ENCODE measurements around the gene CRY1. TPM values are rescaled to one million over a fixed set of nuclear protein-coding genes. Genes with fewer than 3 reads are reported as not detected.
A peak's percentile ranks its signal among the peaks of the same experiment; 100 is the strongest.

CRY1 gene
- total RNA-seq, 6 experiments from 2014 or later = 7.5 to 12.5 (median 10.6) TPM

DNA sequence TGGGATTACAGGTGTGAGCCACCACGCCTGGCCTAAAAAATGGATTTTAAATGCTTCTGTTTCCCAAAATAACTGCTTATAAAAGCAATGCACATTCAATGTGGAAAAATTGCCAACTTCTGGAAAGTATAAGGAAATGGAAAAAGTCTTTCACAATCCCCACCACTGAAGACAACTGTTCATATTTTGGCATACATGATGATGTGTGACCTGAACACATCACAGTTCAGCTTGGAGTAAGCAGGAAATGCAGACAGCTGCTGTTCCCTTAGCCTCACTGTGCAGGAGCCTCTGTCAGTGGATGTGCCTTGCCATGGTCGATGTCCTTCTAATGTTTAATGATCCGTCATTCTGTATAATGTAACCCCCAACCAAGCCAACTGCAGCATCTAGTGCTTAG, 111.6 kb downstream of the CRY1 start:
- Histone ChIP-seq H3K4me3 (no peak overlapping the region), H3K27ac (no peak overlapping the region), H3K27me3 (no peaks in the 10 kb centered on the region), H3K36me3 (no peaks in the 10 kb centered on the region), H3K4me1 (peaks cover 0 to 45% (median 16%) of the 10 kb centered on the region in 4 donors), H3K9me3 (no peaks in the 10 kb centered on the region)
- TF ChIP-seq POLR2A (IDR thresholded peaks at IDR 0.05) (no peak), CTCF (IDR thresholded peaks at IDR 0.05) (no peak)
- WGBS (ENCODE audit: insufficient coverage, low coverage, low lambda C conversion rate, missing lambda C conversion rate) = 81% methylated on average over 2 of the region's 3 CpGs
- no peak for DNase-seq
- intact Hi-C loops (cut with DNase I) = no loop called here
- ATAC-seq = peak in 1 of 4 donors; percentile 18

DNA sequence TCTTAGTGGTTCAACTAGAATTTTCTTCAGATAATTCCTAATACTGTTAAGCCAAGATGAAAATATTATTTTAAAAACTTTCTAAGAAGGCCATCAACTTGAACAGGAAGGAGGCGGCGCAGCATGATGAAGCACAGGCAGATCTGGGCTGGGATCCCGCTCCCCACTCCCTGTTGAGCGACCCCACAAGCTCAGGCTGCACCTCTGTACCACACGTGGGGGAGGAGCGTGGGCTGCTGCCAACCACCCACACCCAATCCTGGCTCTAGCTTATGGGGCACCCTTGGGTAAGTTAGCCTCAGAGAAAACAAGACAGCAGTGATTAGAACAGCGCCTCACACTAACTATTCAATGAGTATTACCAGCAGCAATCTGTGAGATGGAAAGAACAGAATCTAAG, 112.4 kb downstream of the CRY1 start:
- ATAC-seq (peak in 1 of 4 donors; percentile 17), DNase-seq (no peak)
- H3K27me3 ChIP-seq = no peaks in the 10 kb centered on the region
- intact Hi-C loops (cut with DNase I) = no loop called here
- no peak overlapping the region for H3K27ac ChIP-seq
- no peak overlapping the region for H3K4me3 ChIP-seq
- TF ChIP-seq CTCF (IDR thresholded peaks at IDR 0.05) (no peak), POLR2A (IDR thresholded peaks at IDR 0.05) (no peak)
- 90% methylated on average over 3 of the region's 7 CpGs for WGBS (ENCODE audit: insufficient coverage, low coverage, low lambda C conversion rate, missing lambda C conversion rate)
- H3K4me1 ChIP-seq = peaks cover 0 to 48% (median 18%) of the 10 kb centered on the region in 4 donors
- no peaks in the 10 kb centered on the region for H3K9me3 ChIP-seq
- H3K36me3 ChIP-seq = no peaks in the 10 kb centered on the region

DNA sequence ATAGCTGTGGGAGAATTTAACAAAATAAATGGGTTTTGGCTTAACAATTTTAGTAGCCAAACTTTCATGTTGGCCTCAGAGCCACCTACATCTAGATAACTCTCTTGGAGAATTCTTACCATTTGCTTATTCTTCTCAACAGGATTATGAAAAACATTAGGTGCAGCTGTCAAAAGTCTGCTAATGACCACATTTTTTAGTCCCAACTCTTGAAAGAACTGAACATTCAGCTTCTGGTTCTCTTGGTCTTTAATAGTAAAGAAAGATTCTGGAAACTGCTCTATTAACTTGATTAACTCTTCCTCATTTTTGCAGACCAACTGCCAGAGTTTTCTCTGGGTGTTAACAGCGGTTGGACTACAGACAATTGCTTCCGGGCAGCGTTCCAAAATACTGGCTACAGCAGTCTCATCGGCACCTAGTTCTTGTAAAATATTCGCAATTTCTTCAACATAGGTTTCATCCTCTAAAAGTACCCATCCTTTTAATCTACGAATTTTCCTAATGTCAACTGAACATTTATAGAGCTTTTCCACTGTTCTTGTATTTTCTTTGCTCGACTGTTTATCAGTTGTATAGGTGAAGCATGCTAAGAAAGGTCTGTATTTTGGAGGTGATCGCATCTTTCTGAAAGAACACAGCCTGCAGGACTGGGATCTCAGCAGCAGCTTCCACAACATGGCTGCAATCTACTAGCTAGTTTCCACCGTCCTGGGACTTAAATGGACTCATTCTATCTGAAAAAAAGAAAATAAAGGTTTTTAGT, 115.1 kb downstream of the CRY1 start:
- Histone ChIP-seq H3K27ac (peak overlapping the region in 1 of 3 donors; percentile 74), H3K9me3 (no peaks in the 10 kb centered on the region), H3K36me3 (no peaks in the 10 kb centered on the region), H3K4me1 (peaks cover 0 to 71% (median 27%) of the 10 kb centered on the region in 4 donors), H3K4me3 (no peak overlapping the region), H3K27me3 (no peaks in the 10 kb centered on the region)
- TF ChIP-seq POLR2A (IDR thresholded peaks at IDR 0.05) = no peak
- no peak for TF ChIP-seq CTCF (IDR thresholded peaks at IDR 0.05)
- intact Hi-C loops (cut with DNase I) = no loop called here
- DNase-seq (peak; percentile 64 to 79 (median 69)), ATAC-seq (peak in 3 of 4 donors; percentile 22 to 35 (median 29))
- WGBS (ENCODE audit: insufficient coverage, low coverage, low lambda C conversion rate, missing lambda C conversion rate) = 20% methylated on average over 9 of the region's 9 CpGs

GRCh38 chr12:106976668-106977067, 116.7 kb downstream of the CRY1 start:
- Histone ChIP-seq H3K4me1 (peaks cover 0 to 85% (median 29%) of the 10 kb centered on the region in 4 donors), H3K9me3 (no peaks in the 10 kb centered on the region), H3K4me3 (no peak overlapping the region), H3K27me3 (no peaks in the 10 kb centered on the region), H3K27ac (peak overlapping the region; percentile 43 to 74 (median 52)), H3K36me3 (peaks cover 0 to 3% (median 0%) of the 10 kb centered on the region in 4 donors)
- DNase-seq = no peak
- intact Hi-C loops (cut with DNase I) = no loop called here
- peak; percentile 37 to 66 (median 51) for ATAC-seq
- 28% methylated on average over 1 of the region's 1 CpG for WGBS (ENCODE audit: insufficient coverage, low coverage, low lambda C conversion rate, missing lambda C conversion rate)
- no peak for TF ChIP-seq POLR2A (IDR thresholded peaks at IDR 0.05)
- no peak for TF ChIP-seq CTCF (IDR thresholded peaks at IDR 0.05)
